Neural progenitor cell (in vitro differentiated cells): ENCODE measurements around the gene TANC1.

Source experiments
- EZH2 ChIP-seq: fragments of 200-600 bp; sonication (generic); IDR thresholded peaks from 2 replicates; pipeline ENCODE4 v1.6.1; 2017; ENCODE audit warnings: antibody characterized with exemption, mild to moderate bottlenecking, moderate library complexity
- EZH2phosphoT487 ChIP-seq: fragments of 200-600 bp; sonication (generic); IDR thresholded peaks from 2 replicates; pipeline ENCODE4 v1.6.1; 2017; ENCODE audit warnings: antibody characterized with exemption
- TF ChIP-seq, protein P1 (sequence below): fragments of 200-600 bp; sonication (generic); IDR thresholded peaks from 2 replicates; pipeline ENCODE4 v1.5.1; 2017; ENCODE audit warnings: antibody characterized with exemption, mild to moderate bottlenecking

- TF ChIP-seq, protein P1, sequence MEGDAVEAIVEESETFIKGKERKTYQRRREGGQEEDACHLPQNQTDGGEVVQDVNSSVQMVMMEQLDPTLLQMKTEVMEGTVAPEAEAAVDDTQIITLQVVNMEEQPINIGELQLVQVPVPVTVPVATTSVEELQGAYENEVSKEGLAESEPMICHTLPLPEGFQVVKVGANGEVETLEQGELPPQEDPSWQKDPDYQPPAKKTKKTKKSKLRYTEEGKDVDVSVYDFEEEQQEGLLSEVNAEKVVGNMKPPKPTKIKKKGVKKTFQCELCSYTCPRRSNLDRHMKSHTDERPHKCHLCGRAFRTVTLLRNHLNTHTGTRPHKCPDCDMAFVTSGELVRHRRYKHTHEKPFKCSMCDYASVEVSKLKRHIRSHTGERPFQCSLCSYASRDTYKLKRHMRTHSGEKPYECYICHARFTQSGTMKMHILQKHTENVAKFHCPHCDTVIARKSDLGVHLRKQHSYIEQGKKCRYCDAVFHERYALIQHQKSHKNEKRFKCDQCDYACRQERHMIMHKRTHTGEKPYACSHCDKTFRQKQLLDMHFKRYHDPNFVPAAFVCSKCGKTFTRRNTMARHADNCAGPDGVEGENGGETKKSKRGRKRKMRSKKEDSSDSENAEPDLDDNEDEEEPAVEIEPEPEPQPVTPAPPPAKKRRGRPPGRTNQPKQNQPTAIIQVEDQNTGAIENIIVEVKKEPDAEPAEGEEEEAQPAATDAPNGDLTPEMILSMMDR, result no peak
- TF ChIP-seq EZH2phosphoT487, result no peak
- TF ChIP-seq EZH2, result no peak
These were observed 61.5 kb downstream of the TANC1 start for GRCh38 chr2:159029936-159030335.
